ENCODE measurements around the gene DLX2.

- TF ChIP-seq, protein P1, sequence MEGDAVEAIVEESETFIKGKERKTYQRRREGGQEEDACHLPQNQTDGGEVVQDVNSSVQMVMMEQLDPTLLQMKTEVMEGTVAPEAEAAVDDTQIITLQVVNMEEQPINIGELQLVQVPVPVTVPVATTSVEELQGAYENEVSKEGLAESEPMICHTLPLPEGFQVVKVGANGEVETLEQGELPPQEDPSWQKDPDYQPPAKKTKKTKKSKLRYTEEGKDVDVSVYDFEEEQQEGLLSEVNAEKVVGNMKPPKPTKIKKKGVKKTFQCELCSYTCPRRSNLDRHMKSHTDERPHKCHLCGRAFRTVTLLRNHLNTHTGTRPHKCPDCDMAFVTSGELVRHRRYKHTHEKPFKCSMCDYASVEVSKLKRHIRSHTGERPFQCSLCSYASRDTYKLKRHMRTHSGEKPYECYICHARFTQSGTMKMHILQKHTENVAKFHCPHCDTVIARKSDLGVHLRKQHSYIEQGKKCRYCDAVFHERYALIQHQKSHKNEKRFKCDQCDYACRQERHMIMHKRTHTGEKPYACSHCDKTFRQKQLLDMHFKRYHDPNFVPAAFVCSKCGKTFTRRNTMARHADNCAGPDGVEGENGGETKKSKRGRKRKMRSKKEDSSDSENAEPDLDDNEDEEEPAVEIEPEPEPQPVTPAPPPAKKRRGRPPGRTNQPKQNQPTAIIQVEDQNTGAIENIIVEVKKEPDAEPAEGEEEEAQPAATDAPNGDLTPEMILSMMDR (IDR thresholded peaks at IDR 0.05; ENCODE audit: poor library complexity, severe bottlenecking) = no peak
- TF ChIP-seq, protein P2, sequence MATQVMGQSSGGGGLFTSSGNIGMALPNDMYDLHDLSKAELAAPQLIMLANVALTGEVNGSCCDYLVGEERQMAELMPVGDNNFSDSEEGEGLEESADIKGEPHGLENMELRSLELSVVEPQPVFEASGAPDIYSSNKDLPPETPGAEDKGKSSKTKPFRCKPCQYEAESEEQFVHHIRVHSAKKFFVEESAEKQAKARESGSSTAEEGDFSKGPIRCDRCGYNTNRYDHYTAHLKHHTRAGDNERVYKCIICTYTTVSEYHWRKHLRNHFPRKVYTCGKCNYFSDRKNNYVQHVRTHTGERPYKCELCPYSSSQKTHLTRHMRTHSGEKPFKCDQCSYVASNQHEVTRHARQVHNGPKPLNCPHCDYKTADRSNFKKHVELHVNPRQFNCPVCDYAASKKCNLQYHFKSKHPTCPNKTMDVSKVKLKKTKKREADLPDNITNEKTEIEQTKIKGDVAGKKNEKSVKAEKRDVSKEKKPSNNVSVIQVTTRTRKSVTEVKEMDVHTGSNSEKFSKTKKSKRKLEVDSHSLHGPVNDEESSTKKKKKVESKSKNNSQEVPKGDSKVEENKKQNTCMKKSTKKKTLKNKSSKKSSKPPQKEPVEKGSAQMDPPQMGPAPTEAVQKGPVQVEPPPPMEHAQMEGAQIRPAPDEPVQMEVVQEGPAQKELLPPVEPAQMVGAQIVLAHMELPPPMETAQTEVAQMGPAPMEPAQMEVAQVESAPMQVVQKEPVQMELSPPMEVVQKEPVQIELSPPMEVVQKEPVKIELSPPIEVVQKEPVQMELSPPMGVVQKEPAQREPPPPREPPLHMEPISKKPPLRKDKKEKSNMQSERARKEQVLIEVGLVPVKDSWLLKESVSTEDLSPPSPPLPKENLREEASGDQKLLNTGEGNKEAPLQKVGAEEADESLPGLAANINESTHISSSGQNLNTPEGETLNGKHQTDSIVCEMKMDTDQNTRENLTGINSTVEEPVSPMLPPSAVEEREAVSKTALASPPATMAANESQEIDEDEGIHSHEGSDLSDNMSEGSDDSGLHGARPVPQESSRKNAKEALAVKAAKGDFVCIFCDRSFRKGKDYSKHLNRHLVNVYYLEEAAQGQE (IDR thresholded peaks at IDR 0.05; ENCODE audit: borderline replicate concordance) = peak; percentile 20
- TF ChIP-seq MXI1 (conservative IDR thresholded peaks at IDR 0.05; ENCODE audit: poor library complexity, severe bottlenecking) (no peak), SMC3 (conservative IDR thresholded peaks at IDR 0.05; ENCODE audit: poor library complexity) (no peak), EP300 (conservative IDR thresholded peaks at IDR 0.05; ENCODE audit: poor library complexity, severe bottlenecking) (no peak)
Measured at GRCh38 chr2:172080641-172081220, 22.0 kb downstream of the DLX2 start.

Data from neural cell (in vitro differentiated cells).